CD4-positive, alpha-beta T cell treated with Interleukin-4 for 4 hours (primary cell): ENCODE measurements around the gene PEX26.
"Not testable (repeated sequence)": the region's sequence is repeated elsewhere in the genome, so short reads cannot be mapped to it uniquely, and the experiment has no call there.

ENCODE experiments used
- DNase-seq: peaks from one replicate; pipeline ENCODE4 v3.0.0-alpha.2; 2020

PEX26 gene

DNA sequence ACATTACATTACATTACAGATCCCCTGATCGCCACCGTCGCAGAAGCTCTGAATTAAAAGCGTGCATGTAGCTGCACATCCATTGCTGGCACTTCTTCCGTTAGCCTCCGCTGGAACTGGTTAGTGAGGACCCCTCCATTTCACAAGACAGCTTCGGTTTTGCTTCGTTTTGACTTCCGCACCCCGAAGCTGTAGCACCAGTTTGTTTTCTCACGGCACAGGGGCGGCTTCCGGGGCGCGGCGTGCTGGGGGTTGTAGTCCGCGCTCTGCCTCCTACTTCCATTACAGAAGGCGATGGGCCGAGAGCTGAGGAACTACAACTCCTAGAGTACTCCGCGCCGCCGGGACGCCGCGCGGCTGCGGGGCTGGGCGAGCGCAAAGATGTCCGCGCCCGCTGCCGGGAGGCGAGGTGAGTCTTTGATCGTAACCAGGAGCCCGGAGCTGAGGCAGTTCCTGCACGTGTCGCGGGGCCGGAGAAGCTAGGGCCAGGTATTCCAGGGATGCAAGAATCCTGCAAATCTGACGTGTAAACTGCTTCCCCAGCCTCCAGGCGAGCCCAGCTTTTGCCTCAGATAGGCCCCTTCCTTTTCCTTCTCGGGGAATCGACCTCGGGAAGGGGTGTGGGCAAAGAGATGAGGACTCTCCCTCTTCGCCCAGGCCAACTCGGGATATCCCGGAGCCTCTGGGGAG is at the start of gene PEX26:
TSS of gene PEX26 (plus strand) at position 352 of the 690 bp plus-strand sequence. CDS start 387 bp downstream, outside the sequence.
- DNase-seq = peak; percentile 94

DNA sequence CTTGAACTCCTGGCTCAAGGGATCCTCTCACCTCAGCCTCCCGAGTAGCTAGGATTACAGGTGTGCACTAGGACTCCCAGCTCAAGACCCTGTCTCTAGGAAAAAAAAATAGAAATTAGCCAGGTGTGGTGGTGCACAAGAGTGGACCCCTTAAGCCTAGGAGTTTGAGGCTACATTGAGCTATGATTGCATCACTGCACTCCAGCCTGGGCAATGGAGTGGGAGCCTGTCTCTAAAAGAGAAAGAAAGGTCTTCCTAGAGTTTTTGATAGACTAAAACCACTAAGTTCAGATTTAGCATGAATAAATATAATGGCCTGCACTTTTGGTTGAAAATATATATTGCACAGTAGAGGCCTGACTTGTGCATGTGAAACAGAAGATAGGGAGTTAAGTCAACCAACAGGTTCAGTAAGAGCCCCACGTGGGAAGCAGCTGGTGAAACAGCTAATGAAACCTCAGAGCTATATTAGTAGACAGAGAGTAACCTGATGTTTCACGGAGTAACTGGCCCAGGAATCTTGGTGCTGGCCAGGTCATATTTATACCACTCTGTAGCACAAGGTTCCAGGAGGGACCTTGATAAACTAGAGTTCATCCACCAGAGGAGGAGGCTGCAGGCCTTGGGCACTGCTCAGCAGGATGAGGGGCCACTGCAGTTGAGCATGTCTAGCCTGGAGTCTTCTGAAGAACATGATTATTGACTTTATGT is 48.8 kb upstream of the PEX26 start:
- no peak for DNase-seq

DNA sequence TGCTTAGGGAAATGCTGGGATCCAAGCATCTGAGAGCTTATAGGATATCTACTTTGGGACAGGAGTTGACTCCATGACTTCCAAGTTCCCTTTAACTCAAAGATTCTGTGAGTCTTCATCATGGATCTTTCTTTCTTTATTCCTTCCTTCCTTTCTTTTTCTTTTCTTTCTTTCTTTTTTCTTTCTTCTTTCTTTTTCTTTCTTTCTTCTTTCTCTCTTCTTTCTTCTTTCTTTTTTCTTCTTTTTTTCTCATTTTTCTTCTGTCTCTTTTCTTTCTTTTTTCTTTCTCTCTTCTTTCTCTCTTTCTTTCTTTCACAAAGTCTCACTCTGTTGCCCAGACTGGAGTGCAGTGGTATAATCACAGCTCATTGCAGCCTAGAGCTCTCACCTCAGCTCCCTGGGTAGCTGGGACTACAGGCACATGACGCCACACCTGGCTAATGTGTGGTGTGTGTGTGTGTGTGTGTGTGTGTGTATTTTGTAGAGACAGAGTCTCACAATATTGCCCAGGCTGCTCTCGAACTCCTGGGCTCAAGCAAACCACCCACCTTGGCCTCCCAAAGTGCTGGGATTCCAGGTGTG is 48.0 kb upstream of the PEX26 start:
- DNase-seq = no peak

DNA sequence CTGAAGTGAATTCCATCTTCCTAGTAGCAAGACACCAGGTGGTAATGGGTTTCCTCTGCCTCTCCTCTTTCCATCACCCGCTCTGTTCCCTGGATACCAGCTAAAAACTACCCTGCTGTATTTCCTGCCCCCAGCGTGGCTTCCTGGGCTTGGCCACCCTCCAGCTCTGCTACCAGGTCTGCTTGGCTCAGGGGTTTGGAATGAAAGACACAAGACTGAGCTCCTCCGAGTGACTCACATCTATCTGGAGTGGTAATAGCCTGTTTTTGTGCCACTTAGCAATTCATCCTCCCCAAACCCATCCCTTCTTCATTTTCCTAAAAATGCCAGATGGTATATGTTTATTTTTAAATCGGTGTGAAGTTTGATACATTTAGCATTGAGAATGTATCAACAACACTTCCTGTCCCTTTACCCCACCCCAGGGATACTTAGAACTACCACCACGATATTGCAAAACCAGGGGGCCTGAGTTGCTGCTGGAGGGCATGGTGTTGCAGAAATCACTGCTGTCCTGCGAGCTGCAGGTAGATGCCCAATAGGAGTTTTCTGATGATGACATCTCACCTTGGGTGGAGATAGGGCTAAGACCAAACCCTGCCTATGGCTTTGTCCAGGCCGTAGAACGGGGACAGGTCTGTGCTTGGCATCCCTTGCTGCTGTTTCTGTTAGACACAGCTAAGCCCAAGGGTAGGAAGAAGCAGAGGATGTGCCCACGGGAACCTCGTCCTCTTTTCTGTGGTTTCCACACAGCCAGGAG is 45.9 kb upstream of the PEX26 start:
- DNase-seq = no peak

DNA sequence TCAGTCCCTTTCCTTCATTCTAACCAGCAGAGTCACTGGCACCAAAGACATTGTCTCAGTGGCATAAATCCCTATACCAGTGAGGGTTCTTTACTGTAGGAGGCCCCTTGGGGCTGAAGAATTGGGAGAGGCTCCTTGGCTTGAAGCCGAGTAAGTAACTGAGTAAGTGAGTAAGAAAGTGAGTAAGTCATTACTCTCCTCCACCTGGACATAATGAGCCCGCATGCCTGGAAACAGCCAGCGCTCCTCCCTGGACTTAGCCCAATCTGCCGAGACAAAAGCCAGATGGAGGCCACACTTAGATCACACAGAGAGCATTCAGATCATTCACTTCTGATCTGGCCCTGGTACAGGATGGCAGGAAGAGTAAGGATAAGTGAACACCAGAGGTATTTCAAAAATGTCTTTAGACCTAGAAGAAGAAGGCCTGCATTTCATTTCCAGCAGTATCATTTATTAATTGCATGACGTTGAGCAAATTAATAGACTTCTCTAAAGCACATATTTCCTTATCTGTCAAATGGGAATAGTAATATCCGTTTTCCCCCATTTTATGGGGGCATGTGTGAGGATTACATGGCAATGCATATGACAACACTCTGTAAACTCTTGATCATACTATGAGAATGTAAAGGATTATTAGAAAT is 45.2 kb upstream of the PEX26 start:
- DNase-seq = no peak

DNA sequence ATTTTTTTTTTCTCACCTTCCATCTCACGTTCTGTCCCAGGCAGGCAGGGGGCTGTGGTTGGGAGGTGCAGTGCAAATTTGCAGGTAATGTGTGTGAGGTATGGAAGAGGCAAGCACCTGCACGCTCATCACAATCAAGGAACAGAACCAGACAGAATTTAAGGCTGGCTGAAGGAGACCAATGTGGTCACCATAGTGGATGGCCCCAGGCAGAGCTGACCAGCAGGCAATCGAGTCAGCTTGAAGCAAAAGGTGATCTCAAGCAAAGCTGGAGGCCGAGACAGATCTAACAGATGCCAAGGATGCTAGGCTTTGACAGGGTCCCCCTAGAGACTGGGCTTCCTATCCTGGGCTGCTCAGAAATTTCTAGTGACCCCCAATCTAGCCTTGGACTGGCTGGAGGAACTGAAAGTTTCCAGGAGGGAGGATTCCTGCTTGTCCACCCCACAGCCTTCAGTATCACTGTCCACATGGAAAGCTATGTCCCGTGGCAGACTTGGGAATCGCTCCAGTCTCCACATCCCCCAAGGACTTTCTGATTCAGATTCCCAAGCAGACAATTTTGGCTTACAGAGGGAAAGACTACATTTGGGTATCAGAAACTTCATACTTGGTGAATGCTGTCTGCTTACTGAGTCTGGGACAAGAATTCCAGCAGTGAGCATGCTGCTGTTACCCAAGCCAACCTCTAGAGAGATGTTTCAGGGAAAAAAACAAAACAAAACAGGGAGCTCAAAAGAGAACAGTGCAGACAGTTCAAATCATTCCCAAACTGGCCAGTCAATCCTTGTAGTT is 44.4 kb upstream of the PEX26 start:
- no peak for DNase-seq

DNA sequence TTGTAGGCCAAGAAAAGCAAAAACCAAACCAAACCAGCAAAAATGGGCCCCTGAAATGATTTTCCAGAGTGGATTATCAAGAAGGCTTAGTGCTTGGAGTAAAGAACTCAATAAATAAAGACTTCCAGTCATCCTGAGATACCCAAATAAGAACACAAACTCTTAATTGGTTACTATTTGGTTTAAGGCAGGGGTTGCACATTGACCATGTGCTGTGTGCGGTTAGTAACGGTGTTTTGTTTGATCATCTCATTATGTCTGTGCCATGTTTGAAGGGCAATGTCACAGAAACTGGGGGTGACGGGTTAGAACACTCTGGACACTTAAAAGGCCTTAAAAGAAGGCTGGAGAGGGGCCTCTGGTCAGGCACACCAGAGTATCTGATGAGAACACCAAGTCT is 43.7 kb upstream of the PEX26 start:
- no peak for DNase-seq

DNA sequence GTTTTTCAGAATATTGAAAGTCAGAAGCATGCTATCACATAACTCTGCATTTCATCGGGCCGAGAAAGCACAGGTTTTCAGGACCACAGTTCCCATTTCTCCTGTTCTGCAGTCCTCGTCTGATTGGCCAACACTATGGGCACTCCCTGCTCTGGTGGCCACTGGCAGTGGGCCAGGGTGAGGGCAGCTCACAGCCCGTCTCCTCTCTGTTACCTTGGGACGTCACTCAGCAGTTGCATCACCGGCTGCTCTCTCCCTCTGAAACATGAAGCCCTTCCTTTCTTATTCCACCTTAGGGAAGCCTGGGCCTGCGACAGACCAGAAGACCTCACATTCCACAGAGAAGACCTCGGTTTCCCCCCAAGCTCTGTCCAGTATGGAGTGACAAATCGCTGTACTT is 42.0 kb upstream of the PEX26 start:
- no peak for DNase-seq

DNA sequence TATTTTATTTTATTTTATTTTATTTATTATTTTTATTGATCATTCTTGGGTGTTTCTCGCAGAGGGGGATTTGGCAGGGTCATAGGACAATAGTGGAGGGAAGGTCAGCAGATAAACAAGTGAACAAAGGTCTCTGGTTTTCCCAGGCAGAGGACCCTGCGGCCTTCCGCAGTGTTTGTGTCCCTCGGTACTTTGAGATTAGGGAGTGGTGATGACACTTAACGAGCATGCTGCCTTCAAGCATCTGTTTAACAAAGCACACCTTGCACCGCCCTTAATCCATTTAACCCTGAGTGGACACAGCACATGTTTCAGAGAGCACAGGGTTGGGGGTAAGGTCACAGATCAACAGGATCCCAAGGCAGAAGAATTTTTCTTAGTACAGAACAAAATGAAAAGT is 36.9 kb upstream of the PEX26 start:
- not testable (repeated sequence) for DNase-seq

DNA sequence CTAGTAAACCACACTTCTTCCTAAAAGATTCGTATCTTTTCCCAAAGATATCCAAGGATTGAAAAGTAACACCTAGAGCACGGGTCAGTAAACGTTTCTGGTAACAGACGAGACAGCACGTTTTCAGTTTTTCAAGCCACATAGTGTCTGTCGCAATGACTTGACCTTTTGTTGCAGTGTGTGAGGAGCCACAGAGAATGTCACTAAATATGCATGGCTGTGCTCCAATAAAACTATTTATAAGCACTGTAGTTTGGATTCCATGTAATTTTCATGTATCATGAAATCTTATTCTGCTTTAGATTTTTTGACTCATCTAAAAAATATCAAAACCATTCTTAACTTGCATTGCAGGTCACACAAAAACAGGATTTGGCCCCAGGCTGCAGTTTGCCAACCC is 35.1 kb upstream of the PEX26 start:
- no peak for DNase-seq

DNA sequence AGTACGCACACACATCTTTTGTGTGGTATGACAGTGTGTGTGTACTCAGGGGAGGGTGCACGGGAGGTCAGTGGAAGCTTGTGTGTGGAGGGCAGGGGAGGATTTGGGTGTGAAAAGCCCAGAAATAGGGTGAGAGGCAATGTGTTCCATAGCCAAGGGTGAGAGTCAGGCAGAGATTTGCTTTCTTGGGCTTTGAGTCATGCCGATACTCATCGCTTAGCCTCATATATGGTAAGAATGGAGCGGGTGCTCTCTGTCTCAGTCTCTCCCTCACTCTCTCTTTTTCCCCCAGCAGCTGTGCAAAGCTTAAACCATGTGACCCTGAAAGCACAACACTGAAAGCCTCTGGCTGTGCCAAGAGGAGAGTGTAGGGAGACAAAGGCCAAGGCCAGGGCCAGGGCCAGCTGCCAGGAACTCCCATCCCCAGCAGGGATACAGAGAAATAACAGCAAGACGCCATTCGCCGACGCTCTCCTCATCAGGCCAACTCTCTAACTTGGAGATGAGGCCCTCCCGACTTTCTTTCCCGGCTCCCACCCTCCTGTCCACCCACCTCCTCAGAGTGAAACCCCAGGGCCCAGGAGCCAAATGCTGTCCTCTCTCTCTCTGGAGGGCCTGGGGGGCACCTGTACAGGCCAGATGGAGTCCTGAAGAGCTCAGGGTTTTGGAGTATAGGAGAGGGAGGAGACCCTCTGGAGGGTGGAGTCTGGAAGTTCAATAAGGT is 33.1 kb upstream of the PEX26 start:
- no peak for DNase-seq

DNA sequence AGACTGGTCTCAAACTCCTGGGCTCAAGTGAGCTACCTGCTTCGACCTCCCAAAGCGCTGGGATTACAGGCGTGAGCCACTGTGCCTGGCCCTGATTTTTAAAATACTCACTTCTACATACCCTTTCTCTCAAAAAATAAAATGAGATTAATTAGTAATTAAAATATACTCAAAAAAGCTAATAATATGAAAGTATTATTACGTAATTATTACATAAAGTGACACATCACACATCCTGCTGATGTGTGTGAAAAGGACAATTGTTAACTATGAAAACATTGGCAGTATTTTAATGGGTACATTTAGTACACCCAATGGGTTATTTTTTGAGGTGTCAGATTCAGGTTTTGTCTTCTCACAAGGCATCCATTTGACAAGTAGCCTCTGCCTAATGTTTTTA is 32.0 kb upstream of the PEX26 start:
- DNase-seq = no peak

DNA sequence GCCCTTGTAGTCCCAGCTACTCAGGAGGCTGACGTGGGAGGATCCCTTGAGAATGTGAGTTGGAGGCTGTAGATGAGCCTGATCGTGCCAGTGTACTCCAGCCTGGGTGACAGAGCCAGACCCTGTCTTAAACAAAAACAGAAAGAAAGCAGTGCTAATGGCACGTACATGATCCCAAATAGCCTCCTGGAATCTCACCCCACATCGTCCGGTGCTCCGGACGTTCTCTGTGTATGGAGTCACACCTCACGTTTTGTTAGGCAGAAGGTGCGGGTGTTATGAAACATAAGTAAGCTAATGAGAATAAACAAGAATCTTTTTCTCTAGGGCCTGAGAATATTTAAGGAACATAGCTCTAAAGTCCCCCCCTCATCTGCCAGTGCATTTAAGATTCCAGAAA is 29.7 kb upstream of the PEX26 start:
- no peak for DNase-seq

DNA sequence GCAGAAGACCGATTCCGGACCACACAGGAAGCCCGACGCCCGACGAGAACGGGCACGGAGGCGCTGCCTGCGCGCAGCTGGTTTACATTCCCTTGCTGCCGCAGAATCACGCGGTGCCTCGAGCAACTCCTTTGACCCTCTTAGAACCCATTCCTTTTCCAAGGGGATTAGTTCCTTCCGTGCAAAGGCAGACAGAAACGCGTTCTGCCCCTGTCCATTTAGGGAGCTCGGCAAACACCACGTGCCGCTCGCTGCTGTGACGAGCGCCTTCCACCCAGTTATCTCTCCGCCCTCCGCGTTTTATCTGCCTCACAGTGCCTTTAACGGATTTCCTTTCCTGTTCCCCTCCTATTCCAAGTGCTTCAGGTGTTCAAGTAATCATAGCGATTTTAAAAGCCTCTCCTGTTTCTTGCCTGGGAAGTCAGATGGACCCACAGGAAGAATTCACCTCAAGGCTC is 29.3 kb upstream of the PEX26 start:
- no peak for DNase-seq

DNA sequence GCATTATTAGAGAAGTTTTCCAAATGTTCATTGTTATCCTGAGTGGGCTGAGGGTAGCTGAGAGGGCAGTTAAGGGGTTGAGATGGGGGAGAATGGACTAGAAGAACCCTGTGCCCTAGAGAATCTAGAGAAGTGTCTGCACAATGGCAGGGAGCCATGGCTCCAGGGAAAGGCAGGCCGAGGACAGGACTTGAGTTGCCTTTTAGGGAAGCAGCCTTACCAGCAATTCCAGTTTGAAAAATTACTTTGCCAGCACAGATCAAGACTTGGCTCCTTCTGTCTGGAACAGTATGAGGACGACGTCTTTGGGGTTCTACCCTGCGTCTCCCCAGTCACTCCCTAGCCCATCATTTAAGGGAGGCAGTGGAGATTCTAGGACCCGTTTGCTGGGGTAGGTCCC is 27.7 kb upstream of the PEX26 start:
- DNase-seq = no peak

DNA sequence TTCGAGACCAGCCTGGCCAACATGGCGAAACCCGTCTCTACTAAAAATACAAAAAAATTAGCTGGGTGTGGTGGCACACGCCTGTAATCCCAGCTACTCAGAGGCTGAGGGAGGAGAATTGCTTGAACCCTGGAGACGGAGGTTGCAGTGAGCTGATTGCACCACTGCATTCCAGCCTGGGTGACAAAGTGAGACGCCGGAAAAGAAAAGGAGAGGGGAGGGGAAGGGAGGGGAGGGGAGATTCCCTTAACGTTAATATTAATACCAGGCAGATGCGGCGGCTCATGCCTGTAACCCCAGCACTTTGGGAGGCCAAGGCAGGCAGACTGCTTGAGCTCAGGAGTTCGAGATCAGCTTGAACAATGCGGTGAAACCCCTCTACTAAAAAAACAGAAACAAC is 26.7 kb upstream of the PEX26 start:
- DNase-seq = not testable (repeated sequence)

DNA sequence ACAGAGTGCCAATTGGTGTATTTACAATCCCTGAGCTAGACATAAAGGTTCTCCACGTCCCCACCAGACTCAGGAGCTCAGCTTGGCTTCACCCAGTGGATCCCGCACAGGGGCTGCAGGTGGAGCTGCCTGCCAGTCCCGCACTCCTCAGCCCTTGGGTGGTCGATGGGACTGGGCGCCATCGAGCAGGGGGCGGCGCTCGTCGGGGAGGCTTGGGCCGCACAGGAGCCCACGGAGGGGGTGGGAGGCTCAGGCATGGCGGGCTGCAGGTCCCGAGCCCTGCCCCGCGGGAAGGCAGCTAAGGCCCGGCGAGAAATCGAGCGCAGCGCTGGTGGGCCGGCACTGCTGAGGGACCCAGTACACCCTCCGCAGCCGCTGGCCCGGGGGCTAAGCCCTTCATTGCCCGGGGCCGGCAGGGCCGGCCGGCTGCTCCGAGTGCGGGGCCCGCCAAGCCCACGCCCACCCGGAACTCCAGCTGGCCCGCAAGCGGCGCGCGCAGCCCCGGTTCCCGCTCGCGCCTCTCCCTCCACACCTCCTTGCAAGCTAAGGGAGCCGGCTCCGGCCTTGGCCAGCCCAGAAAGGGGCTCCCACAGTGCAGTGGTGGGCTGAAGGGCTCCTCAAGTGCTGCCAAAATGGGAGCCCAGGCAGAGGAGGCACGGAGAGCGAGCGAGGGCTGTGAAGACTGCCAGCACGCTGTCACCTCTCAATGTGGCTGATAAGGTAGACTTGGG is 24.4 kb upstream of the PEX26 start:
- not testable (repeated sequence) for DNase-seq

DNA sequence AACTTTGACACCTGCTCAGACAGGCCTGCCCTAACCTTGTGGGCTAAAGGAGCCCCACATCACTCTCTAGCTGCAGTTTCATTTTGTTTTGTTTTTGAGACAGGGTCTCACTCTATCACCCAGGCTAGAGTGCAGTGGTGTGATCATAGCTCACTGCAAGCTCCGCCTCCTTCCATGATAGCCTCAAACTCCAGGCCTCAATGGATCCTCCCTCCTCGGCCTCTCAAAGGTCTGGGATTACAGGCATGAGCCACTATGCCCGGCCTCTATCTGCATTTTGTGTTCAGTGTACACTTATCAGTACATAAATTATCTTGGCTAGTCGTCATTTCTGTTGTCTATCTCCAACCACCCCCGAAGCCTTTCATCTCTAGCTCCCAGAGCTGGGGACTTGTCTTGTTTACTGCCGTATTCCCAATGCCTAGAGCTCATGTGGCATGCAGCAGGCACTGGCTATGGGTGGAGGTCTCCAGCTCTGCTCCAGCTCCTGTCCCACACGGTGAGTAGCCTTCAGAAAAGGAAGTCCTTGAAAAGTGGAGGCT is 22.1 kb upstream of the PEX26 start:
- DNase-seq = no peak

DNA sequence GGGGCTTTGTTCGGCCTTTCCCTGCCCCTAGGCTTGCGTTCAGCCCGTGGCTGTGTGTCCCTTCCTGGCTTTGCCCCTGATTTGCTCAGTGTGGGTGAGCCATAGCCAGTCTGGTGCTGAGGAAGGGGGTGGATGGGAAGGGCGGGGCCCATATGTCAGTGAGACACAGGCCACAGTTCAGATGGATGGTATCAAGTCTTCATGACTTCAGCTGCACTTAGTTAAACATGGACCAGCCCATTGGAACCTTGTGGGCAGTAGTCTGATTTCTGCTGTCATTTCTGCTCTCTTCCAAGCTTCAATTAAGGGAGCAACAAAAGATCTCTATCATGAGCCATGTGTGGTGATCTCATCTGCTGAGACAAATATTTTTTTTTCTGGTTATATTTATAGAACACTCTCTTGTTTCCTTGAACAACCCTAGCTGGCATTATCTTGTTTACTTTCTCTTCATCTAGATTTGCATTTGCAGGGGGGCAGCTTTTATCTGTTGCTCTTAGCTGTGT is 21.6 kb upstream of the PEX26 start:
- DNase-seq = no peak

DNA sequence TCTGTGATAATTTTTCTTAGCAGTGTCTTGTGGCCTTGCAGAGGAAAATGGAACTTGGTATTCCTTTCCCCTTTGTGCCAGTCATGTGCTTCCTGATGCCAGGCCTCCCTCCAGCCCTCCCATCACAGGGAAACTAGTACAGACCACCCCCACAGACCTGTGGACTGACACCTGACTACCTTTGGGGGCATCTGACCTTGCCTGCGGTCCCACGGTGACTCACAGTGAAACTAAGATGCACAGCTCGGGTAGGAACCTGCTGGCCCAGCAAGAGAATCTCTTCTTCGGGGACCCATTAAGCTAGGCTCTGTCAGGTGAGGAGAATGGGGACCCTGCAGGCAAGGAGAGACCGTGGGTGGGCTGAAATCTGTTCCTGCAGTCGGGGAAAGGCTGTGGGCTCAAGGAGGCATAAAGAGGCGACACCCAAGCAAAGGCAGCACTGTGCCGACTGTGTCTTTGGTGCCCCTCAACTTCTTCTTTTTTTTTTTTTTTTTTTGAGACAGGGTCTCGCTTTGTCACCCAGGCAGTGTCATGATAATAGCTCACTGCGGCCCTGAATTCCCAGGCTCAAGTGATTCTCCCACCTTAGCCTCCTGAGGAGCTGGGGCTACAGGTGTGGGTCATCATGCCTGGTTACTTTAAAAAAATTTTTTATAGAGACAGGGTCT is 20.8 kb upstream of the PEX26 start:
- no peak for DNase-seq
